Loucy (cell line): ENCODE data around the gene SMIM23.

Experiments
- H2AFZ ChIP-seq: fragments of 200-600 bp; sonication (generic); 2 replicates; pipeline ENCODE4 v1.6.0; 2016; ENCODE audit warnings: antibody characterized with exemption, mild to moderate bottlenecking, low read length, moderate library complexity
- H3F3A ChIP-seq: fragments of 200-600 bp; 2 replicates; pipeline ENCODE4 v1.6.0; 2016; ENCODE audit warnings: antibody characterized with exemption, low read depth, mild to moderate bottlenecking
- H3K27me3 ChIP-seq: fragments of 200-600 bp; sonication (generic); 2 replicates; pipeline ENCODE4 v1.6.1; 2014; ENCODE audit warnings: low read length, mild to moderate bottlenecking; ENCODE audit not compliant: insufficient read depth, poor library complexity, severe bottlenecking
- H3K36me3 ChIP-seq: fragments of 200-600 bp; sonication (generic); 2 replicates; pipeline ENCODE4 v1.6.1; 2016; ENCODE audit warnings: low read length; ENCODE audit not compliant: insufficient read depth
- H3K4me1 ChIP-seq: fragments of 200-600 bp; sonication (generic); 2 replicates; pipeline ENCODE4 v1.5.1; 2014; ENCODE audit warnings: low read length, mild to moderate bottlenecking; ENCODE audit not compliant: insufficient read depth, poor library complexity, severe bottlenecking
- H3K4me2 ChIP-seq: fragments of 200-600 bp; sonication (generic); 2 replicates; pipeline ENCODE4 v1.6.0; 2014; ENCODE audit warnings: antibody characterized with exemption, low read length, low read depth, mild to moderate bottlenecking; ENCODE audit not compliant: poor library complexity, severe bottlenecking
- H3K4me3 ChIP-seq: fragments of 200-600 bp; sonication (generic); 2 replicates; pipeline ENCODE4 v1.5.1; 2014; ENCODE audit warnings: low read length, mild to moderate bottlenecking, mixed read lengths; ENCODE audit not compliant: poor library complexity, severe bottlenecking
- H3K79me2 ChIP-seq: fragments of 200-600 bp; sonication (generic); 2 replicates; pipeline ENCODE4 v1.6.1; 2014; ENCODE audit warnings: low read length; ENCODE audit not compliant: insufficient read depth
- H3K9ac ChIP-seq: fragments of 200-600 bp; sonication (generic); 2 replicates; pipeline ENCODE4 v1.6.0; 2014; ENCODE audit warnings: mild to moderate bottlenecking, low read depth, low read length, moderate library complexity; ENCODE audit not compliant: poor library complexity, severe bottlenecking
- H3K9me2 ChIP-seq: fragments of 200-600 bp; sonication (generic); replicated peaks from 2 replicates; pipeline ENCODE4 v1.6.1; 2016; ENCODE audit warnings: low read depth, low read length, mixed read lengths
- H3K9me3 ChIP-seq: fragments of 200-600 bp; sonication (generic); 2 replicates; pipeline ENCODE4 v1.6.1; 2014; ENCODE audit warnings: mild to moderate bottlenecking, antibody characterized with exemption, low read length, low read depth; ENCODE audit not compliant: insufficient read depth
- H4K20me1 ChIP-seq: fragments of 200-600 bp; sonication (generic); 2 replicates; pipeline ENCODE4 v1.6.0; 2014; ENCODE audit warnings: antibody characterized with exemption, low read length, mild to moderate bottlenecking; ENCODE audit not compliant: insufficient read depth, poor library complexity, severe bottlenecking
- EZH2phosphoT487 ChIP-seq: fragments of 200-600 bp; IDR thresholded peaks from 2 replicates; pipeline ENCODE4 v1.6.1; 2018; ENCODE audit warnings: antibody characterized with exemption, mild to moderate bottlenecking, moderate library complexity, borderline replicate concordance
- TF ChIP-seq, protein P1 (sequence below): fragments of 200-600 bp; sonication (generic); conservative IDR thresholded peaks from 2 replicates; pipeline ENCODE4 v1.5.1; 2014; ENCODE audit warnings: mild to moderate bottlenecking, antibody characterized with exemption, low read length

The SMIM23 gene

DNA sequence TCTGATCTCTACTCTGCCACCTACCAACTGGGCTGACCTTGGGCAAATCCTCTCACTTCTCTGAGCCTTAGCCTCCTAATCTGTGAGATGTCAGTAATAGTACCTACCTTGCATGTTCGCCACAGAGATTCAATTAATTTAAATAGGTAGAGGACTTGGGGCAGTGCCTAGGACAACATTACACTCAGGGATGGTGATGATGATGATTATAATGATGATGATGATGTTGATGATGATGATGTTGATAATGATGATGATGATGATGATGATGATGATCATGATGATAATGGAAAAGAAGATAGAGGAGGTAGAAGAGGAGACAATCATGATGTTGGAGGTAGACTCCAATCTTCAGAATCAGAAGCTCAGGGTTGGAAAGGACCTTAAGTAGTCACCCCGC is 40.7 kb upstream of the SMIM23 start:
- H3K9me2 ChIP-seq: no peaks in the 10 kb centered on the region
- H4K20me1 ChIP-seq: no peaks in the 10 kb centered on the region
- H3K36me3 ChIP-seq: no peaks in the 10 kb centered on the region
- no peak overlapping the region for H3K4me3 ChIP-seq
- no peaks in the 10 kb centered on the region for H3F3A ChIP-seq
- no peak for TF ChIP-seq EZH2phosphoT487
- TF ChIP-seq, protein P1, sequence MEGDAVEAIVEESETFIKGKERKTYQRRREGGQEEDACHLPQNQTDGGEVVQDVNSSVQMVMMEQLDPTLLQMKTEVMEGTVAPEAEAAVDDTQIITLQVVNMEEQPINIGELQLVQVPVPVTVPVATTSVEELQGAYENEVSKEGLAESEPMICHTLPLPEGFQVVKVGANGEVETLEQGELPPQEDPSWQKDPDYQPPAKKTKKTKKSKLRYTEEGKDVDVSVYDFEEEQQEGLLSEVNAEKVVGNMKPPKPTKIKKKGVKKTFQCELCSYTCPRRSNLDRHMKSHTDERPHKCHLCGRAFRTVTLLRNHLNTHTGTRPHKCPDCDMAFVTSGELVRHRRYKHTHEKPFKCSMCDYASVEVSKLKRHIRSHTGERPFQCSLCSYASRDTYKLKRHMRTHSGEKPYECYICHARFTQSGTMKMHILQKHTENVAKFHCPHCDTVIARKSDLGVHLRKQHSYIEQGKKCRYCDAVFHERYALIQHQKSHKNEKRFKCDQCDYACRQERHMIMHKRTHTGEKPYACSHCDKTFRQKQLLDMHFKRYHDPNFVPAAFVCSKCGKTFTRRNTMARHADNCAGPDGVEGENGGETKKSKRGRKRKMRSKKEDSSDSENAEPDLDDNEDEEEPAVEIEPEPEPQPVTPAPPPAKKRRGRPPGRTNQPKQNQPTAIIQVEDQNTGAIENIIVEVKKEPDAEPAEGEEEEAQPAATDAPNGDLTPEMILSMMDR: no peak
- H3K27me3 ChIP-seq: no peaks in the 10 kb centered on the region
- H2AFZ ChIP-seq: no peak overlapping the region
- no peak overlapping the region for H3K4me2 ChIP-seq
- no peak overlapping the region for H3K9ac ChIP-seq
- H3K9me3 ChIP-seq: no peaks in the 10 kb centered on the region
- H3K79me2 ChIP-seq: no peaks in the 10 kb centered on the region
- no peaks in the 10 kb centered on the region for H3K4me1 ChIP-seq

DNA sequence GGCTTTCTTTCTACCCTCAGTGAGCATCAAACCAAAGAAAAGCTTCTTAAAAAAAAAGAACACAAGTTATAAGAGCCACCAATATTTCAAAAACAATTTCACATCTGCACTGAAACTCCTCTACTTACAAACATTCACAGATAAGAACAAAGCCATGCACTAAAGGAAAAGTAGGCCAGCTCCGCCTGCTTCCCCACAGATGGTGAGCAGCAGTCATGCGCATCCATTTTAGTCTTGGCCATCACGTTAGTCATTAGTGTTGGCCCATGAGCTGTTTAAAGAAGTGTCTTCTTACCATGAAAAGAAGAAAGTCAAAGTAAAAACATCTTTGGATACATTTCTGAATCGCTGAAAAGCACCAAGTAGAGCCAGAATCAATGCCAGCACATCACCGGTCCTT is 40.0 kb upstream of the SMIM23 start:
- no peaks in the 10 kb centered on the region for H3F3A ChIP-seq
- no peak overlapping the region for H3K4me2 ChIP-seq
- no peaks in the 10 kb centered on the region for H3K36me3 ChIP-seq
- H3K79me2 ChIP-seq: no peaks in the 10 kb centered on the region
- H3K27me3 ChIP-seq: no peaks in the 10 kb centered on the region
- H3K4me1 ChIP-seq: no peaks in the 10 kb centered on the region
- H3K9ac ChIP-seq: no peak overlapping the region
- no peak overlapping the region for H2AFZ ChIP-seq
- no peak for TF ChIP-seq EZH2phosphoT487
- TF ChIP-seq, protein P1: no peak
- H3K9me3 ChIP-seq: no peaks in the 10 kb centered on the region
- no peaks in the 10 kb centered on the region for H3K9me2 ChIP-seq
- H4K20me1 ChIP-seq: no peaks in the 10 kb centered on the region
- no peak overlapping the region for H3K4me3 ChIP-seq

- H3K4me3 ChIP-seq: no peak overlapping the region
- no peaks in the 10 kb centered on the region for H3K79me2 ChIP-seq
- no peaks in the 10 kb centered on the region for H3K27me3 ChIP-seq
- no peaks in the 10 kb centered on the region for H3K36me3 ChIP-seq
- H2AFZ ChIP-seq: no peak overlapping the region
- H4K20me1 ChIP-seq: no peaks in the 10 kb centered on the region
- no peak for TF ChIP-seq EZH2phosphoT487
- TF ChIP-seq, protein P1: no peak
- H3K4me2 ChIP-seq: no peak overlapping the region
- no peaks in the 10 kb centered on the region for H3K9me3 ChIP-seq
- H3K4me1 ChIP-seq: no peaks in the 10 kb centered on the region
- H3F3A ChIP-seq: no peaks in the 10 kb centered on the region
- no peak overlapping the region for H3K9ac ChIP-seq
- no peaks in the 10 kb centered on the region for H3K9me2 ChIP-seq
These were observed 38.4 kb upstream of the SMIM23 start for GRCh38 chr5:171747061-171747859.
